Pancreas (tissue), 10 donors: ENCODE data around the gene PLPPR2. TPM values are rescaled to one million over a fixed set of nuclear protein-coding genes. Genes with fewer than 3 reads are reported as not detected.

Experiments used
- ATAC-seq, 4 donors: fragments of 200-7000 bp; cut with Tn5 transposase; one replicate each; pipeline versions ENCODE4 v1.8.0 to v1.9.1; 2020; ENCODE audit warnings: mild to moderate bottlenecking in 4 of 4, moderate library complexity in 4 of 4
- DNase-seq, 6 donors: peaks; one replicate each; pipeline ENCODE4 v3.0.0-alpha.2; 2020
- FAIRE-seq: peaks from 2 replicates; lab custom pipeline; 2012; peaks lifted over from hg19 to GRCh38; lab: Jason Lieb, UNC
- H3K27ac ChIP-seq, 4 donors: fragments of 200-600 bp; sonication (generic); 1 replicate in 3 of 4; 2 replicates in 1 of 4; pipeline versions ENCODE4 v1.5.0 to v1.8.0; 2020
- H3K27me3 ChIP-seq, 4 donors: fragments of 200-600 bp; one replicate each; pipeline ENCODE4 v1.8.0; 2021
- H3K36me3 ChIP-seq, 3 donors: fragments of 200-600 bp; sonication (generic) in 1 of 3; one replicate each; pipeline versions ENCODE4 v1.5.0 to v1.8.0; 2020 to 2021
- H3K4me1 ChIP-seq, 3 donors: fragments of 200-600 bp; one replicate each; pipeline ENCODE4 v1.8.0; 2021
- H3K4me3 ChIP-seq, 4 donors: fragments of 200-600 bp; sonication (generic) in 2 of 4; one replicate each; pipeline versions ENCODE4 v1.5.0 to v1.8.0; 2020 to 2021
- H3K9me3 ChIP-seq, 4 donors: fragments of 200-600 bp; one replicate each; pipeline ENCODE4 v1.8.0; 2021
- CTCF ChIP-seq, 4 donors: fragments of 200-600 bp; sonication (generic) in 3 of 4; IDR thresholded peaks; one replicate each; pipeline versions ENCODE4 v1.5.0 to v1.8.0; 2021; ENCODE audit warnings: antibody characterized with exemption in 4 of 4
- whole genome bisulfite sequencing, 2 donors: extraction: QIAGEN DNeasy Blood & Tissue Kit; methylation state at CpG; one replicate each; pipeline ENCODE4 v1.1.7; 2013; 5-methylcytosine and 5-hydroxymethylcytosine counted together
- intact Hi-C, 3 donors: fragments of 100-400 bp; cut with DNase I; formaldehyde crosslinking; loops; one replicate each; pipeline versions ENCODE4 v1.11.1 to v1.14.2; 2022
- polyA plus RNA-seq, 2 donors: library from polyadenylated mRNA; stranded (reverse); fragments of 200-250 nt; gene quantifications; one replicate each; pipeline ENCODE4 v1.2.3, GENCODE V29; 2013
- total RNA-seq, 6 donors: library from RNA; stranded (reverse); fragmentation: NEBNext Ultra II Directional in 4 of 6; extraction: Animal tissue kit (Norgen Biotek cat#: 25700) in 4 of 6; gene quantifications; one replicate each; pipeline versions ENCODE4 v1.2.1 to v1.2.4, GENCODE V29; 2021 to 2023
- donor health status: healthy with polysubstance abuse.
- donor health status: DM: no; HTN: no; CAD: no; lungs with moderate emphysema.
- donor health status: DM: no; HTN: no; CAD: no.
- donor health status: control.
- donor health status: control.
- donor health status: Bipolar disorder and iron deficiency.
- donor health status: DM: yes; HTN: yes; CAD: no.
- donor health status: DM: no; HTN: no; CAD: no.
- donor health status: DM: no; HTN: no; CAD: no.
- donor health status: DM: yes; HTN: yes; CAD: no.

The PLPPR2 gene
- total and polyA plus RNA-seq, 8 donors: 4.4 to 32.8 (median 7.6) TPM

GRCh38 chr19:11384778-11385129, 29.5 kb downstream of the PLPPR2 start:
- Histone ChIP-seq H3K4me1 (peaks cover 0 to 4% (median 0%) of the 10 kb centered on the region in 3 donors), H3K4me3 (no peak overlapping the region), H3K36me3 (no peaks in the 10 kb centered on the region), H3K27ac (no peak overlapping the region), H3K27me3 (no peaks in the 10 kb centered on the region), H3K9me3 (no peaks in the 10 kb centered on the region)
- FAIRE-seq: no peak
- WGBS, 2 donors: 71 to 74% methylated on average over 5 of the region's 5 CpGs
- intact Hi-C loops: no loop called here
- TF ChIP-seq CTCF (IDR thresholded peaks at IDR 0.05): no peak
- no peak for ATAC-seq
- DNase-seq: no peak

GRCh38 chr19:11387162-11388034, 32.2 kb downstream of the PLPPR2 start:
- 74 to 77% methylated on average over 19 of the region's 19 CpGs for WGBS, 2 donors
- no peak for FAIRE-seq
- no peaks in the 10 kb centered on the region for H3K9me3 ChIP-seq
- H3K4me1 ChIP-seq: no peaks in the 10 kb centered on the region
- H3K36me3 ChIP-seq: no peaks in the 10 kb centered on the region
- no peak overlapping the region for H3K4me3 ChIP-seq
- ATAC-seq: no peak
- no peak overlapping the region for H3K27ac ChIP-seq
- no peak for TF ChIP-seq CTCF (IDR thresholded peaks at IDR 0.05)
- intact Hi-C loops: no loop called here
- H3K27me3 ChIP-seq: no peaks in the 10 kb centered on the region
- no peak for DNase-seq

GRCh38 chr19:11390359-11390758, 35.1 kb downstream of the PLPPR2 start:
- Histone ChIP-seq H3K4me1 (no peaks in the 10 kb centered on the region), H3K4me3 (no peak overlapping the region), H3K36me3 (no peaks in the 10 kb centered on the region), H3K9me3 (no peaks in the 10 kb centered on the region), H3K27ac (no peak overlapping the region), H3K27me3 (no peaks in the 10 kb centered on the region)
- no peak for DNase-seq
- TF ChIP-seq CTCF (IDR thresholded peaks at IDR 0.05): no peak
- no peak for FAIRE-seq
- ATAC-seq: no peak
- intact Hi-C loops: no loop called here
- 94 to 95% methylated on average over 2 of the region's 2 CpGs for WGBS, 2 donors

GRCh38 chr19:11390933-11391680, 35.9 kb downstream of the PLPPR2 start:
- Histone ChIP-seq H3K27me3 (no peaks in the 10 kb centered on the region), H3K4me1 (no peaks in the 10 kb centered on the region), H3K9me3 (no peaks in the 10 kb centered on the region), H3K27ac (no peak overlapping the region), H3K4me3 (no peak overlapping the region), H3K36me3 (no peaks in the 10 kb centered on the region)
- ATAC-seq (no peak), FAIRE-seq (no peak), DNase-seq (no peak)
- no peak for TF ChIP-seq CTCF (IDR thresholded peaks at IDR 0.05)
- intact Hi-C loops: no loop called here
- WGBS, 2 donors: 76 to 81% methylated on average over 4 of the region's 4 CpGs
